ENCODE measurements around the gene PCDH9.
"Not testable (repeated sequence)": the region's sequence is repeated elsewhere in the genome, so short reads cannot be mapped to it uniquely, and the experiment has no call there.

PCDH9 gene

DNA sequence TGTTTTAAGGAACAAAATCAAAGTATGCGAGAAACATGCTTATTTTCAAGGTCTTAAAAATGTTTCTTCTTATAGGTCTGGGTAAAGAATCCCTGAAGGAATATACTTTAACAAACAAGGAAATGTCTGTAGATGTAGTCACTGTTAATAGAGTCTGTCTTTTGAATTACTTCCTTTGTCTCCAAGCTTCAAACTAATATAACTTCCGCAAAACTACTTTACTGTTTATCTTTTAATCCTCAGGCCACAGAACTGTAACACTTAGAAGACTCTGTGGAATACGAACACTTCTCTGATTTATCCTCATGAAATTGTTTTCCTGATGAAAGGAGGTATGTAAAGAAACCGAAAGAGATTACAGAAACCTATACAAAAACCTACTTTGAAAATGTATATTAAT, 316.0 kb downstream of the PCDH9 start:
- no peak for DNase-seq (ENCODE audit: low spot score)

GRCh38 chr13:66911411-66911939, 318.7 kb downstream of the PCDH9 start:
- no peak for DNase-seq (ENCODE audit: low spot score)

DNA sequence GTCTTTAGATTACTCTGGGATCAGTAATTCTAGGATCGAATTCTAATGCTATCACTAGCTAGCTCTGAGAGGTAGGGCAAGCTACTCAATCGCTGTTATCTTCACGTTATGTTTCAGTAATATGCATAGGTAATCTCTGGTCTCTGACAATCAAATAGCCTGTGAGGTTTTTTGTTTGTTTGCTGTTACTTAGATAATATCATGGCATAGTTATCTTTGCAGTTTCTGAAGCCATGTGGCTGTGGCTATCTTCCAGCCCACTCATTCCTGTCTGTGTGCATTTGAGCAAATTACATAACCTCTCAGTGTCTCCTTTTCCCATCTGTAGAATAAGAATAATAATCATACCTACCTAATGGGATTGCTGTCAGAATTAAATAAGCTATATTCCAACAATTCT, 330.2 kb downstream of the PCDH9 start:
- DNase-seq (ENCODE audit: low spot score): no peak

- DNase-seq (ENCODE audit: low spot score): no peak
Measured at GRCh38 chr13:66896933-66897332, 333.2 kb downstream of the PCDH9 start.

GRCh38 chr13:66895780-66896179, 334.4 kb downstream of the PCDH9 start:
- DNase-seq (ENCODE audit: low spot score): no peak

DNA sequence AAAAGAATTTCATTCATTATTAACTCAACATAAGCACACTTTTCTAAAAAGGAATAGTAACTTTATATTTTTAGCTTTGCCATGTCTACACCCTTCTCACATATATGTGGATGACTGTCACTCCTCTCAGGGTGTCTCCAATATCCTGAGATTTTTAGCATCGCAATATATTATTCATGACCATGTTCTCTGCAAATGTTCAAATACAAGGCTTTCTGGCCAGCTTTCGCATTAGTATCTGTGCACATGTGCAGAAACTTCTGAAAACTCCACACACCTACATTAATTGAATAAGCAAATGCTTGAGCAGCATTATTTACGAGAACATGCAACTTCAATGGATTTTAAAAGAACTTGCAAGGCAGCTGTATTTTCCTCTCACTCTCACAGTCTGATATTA, 334.8 kb downstream of the PCDH9 start:
- DNase-seq (ENCODE audit: low spot score): no peak

GRCh38 chr13:66888698-66889097, 341.4 kb downstream of the PCDH9 start:
- DNase-seq (ENCODE audit: low spot score): peak; percentile 6

- DNase-seq (ENCODE audit: low spot score): no peak
Measured at GRCh38 chr13:66887088-66887487, 343.0 kb downstream of the PCDH9 start.

DNA sequence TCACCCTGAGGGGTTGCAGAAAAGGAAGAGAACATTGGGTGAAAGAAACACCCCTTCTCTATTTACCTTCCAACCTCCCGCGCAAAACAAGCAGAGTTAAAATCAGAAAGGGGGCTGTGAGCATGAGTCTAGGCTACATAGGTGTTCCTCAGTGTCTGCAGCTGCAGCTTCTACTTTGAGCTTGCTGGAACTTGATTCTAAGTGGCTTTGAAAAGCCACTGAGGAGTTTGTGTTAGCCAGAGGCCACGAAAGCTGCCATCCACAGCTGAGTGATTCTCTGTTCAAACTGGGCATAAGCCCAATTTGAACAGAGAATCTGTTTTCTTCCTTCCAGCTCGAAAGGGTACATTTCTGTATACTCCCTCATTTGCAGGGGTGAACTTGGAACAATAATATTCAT, 343.9 kb downstream of the PCDH9 start:
- no peak for DNase-seq (ENCODE audit: low spot score)

DNA sequence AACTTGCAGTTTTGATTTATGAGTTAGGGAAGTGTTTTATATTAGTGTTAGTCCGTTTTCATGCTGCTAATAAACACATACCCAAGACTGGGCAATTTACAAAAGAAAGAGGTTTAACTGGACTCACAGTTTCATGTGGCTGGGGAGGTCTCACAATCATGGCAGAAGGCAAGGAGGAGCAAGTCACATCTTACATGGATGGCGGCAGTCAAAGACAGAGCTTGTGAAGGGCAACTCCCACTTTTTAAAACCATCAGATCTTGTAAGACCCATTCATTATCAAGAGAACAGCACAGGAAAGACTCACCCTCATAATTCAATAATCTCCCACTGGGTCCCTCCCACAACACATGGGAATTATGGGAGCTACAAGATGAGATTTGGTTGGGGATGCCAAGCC, 349.0 kb downstream of the PCDH9 start:
- DNase-seq (ENCODE audit: low spot score): not testable (repeated sequence)

DNA sequence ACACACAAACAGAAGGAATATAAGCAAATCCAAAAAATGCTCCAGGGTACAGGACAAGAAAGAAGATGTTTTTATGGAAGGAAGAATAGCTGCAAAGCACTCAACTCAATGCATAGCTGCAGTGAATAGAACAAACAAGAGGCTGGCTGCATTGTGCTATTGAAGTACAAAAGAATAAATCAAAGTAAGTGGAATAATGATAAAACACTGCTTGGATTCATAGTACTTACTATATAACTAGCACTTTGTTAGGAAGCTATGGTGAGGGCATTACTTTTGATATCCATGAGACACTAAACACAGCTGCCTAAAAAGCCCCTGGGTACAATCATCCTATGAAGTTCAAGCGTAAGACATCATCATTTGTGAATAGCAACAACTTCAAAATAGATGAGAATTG, 350.1 kb downstream of the PCDH9 start:
- DNase-seq (ENCODE audit: low spot score): no peak

DNA sequence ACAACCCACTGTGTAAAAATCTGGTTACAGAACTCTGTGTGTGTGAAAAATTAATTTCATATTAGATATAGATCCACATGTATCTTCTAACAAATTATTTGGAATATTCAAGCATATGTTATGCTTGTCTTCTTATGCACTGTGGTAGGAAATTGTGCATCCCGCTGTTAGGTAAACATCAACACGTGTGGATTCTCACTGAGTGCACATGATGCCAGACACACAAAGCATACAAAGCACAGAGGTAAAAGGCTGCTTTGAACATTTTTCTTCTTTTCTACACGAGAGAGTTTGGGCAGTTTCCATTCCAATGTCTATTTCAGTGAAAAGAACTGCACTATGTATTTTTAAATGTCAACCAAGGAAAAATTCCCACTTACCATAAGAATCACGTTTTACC, 354.9 kb downstream of the PCDH9 start:
- DNase-seq (ENCODE audit: low spot score): no peak

GRCh38 chr13:66864627-66865026, 365.5 kb downstream of the PCDH9 start:
- no peak for DNase-seq (ENCODE audit: low spot score)

DNA sequence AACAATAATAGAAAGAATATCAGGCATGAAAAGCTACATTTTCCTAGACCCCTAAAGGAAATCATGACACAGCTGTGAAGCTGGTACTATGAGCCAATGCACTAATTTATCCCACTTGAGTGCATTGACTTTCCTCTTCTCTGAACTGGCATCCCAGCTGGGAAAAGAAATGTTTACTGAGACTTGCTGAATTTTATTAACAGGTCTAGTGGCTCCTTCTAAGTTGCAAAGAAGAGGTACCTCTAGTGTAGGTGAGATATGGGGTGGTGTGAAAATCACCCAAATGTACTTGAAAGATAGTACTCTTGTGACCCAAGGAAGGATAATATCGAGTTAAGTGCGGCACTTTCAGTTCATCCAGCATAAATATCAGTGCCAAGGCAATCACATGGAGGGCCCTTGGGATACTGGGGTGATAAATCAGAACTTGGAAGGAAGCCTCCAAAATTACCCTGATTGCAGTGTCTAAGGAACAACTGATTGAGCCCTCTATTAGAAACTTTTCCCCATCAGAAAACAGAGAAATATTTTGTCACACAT, 369.2 kb downstream of the PCDH9 start:
- no peak for DNase-seq (ENCODE audit: low spot score)

GRCh38 chr13:66859934-66860877, 369.9 kb downstream of the PCDH9 start:
- DNase-seq (ENCODE audit: low spot score): no peak

DNA sequence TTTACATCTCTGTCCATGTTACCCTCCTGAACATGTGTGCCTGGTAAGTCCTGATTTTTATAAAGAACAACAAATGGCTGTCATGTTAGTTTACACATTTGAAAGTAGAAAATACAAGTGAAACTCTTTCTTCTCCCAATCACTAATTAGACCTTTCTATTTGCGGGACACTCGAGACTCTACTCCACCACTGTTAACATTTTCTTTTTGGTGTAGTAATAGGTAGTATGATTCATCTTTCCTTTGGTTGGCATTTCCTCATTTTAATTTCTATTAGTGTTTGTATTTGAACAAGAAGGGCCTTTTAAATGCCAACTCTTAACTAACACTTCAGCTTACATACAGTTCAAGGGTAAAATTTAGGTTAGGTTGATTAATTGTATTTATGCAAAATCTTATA, 371.1 kb downstream of the PCDH9 start:
- DNase-seq (ENCODE audit: low spot score): no peak

DNA sequence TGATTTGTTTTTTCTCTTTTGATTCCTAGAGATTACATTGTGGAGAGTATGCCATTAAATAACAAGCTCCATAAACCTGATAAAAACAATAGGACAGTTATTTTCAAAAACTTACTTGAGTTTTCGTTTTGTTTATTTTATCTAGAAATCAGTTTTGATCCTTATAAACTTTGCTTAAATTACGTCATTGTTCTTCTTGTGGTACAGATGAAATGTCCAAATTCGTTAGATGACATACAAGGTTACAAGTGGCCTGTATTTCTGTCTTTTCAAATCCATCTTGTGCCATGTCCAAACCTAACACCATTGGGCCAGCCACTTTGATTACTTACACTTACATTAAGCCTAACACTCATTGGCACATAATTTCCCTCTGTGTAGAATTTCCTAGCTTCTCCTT, 372.0 kb downstream of the PCDH9 start:
- DNase-seq (ENCODE audit: low spot score): no peak

DNA sequence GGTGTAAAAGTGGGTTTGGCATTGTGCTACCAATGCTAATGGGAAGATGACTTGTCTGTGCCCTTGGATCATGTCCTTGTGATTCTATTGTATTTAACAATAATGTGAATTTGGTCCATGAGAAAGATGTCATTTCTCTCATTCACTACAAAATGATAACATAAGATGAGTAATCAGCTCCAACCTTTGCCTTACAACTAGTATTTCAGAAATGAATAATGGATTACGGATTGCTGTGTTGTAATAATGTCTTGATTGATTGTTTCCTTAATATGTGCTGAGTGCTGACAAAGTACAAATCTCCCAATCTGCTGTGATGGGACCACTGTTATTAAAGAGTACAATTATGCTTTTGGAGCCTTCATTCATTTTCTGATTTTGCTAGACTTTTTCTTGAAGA, 375.0 kb downstream of the PCDH9 start:
- no peak for DNase-seq (ENCODE audit: low spot score)

DNA sequence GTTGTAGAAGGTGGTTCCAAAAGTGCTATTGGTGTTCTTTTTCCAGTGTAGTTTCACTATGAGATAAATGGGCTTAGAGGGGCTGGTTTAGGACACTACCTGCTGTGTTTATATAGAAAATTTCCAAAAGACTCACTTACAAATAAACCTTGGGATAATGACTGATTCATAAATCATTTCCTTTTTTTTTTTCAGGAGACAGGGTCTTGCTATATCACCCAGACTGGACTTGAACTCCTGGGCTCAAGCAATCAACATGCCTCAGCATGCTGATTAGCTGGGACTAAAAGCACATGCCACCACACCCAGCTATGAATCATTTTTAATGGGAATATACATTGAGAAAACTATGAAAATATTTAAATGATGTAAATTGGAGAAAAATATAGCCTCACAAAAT, 376.6 kb downstream of the PCDH9 start:
- no peak for DNase-seq (ENCODE audit: low spot score)

DNA sequence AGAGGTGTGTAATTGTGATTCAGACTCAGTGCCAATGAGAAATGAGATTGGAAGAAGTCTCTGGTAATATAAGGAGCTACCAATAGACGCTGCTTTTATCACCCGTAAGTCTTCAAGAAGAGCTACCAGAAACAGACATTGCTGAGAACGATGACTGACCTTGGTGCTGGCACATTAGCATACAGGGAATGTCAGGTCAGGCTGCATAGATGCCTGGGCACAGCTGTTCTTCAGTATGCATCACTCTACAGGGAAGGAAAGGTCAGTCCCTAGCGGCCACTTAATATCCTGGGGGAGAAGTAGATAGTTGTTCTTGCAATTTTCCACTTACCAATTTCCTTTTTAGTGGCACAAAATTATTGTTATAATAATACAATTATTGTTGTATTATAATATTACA, 380.4 kb downstream of the PCDH9 start:
- DNase-seq (ENCODE audit: low spot score): no peak

DNA sequence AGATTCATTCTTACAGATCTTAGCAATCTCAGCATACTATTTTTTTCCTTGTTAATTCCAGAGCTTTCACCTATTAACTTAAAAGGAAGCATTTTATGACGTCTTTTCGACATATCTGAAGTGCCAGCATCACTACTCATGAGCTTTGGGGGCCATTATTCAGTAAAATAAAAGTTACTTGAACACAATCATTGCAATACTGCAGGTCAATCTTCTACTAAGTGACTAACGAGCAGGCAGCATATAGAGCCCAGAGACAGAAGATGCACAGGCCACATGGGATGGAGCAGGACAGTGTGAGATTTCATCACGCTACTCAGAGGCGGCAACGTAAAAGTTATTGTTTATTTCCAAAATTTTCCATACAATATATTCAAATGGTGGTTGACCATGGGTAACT, 382.6 kb downstream of the PCDH9 start:
- no peak for DNase-seq (ENCODE audit: low spot score)

DNA sequence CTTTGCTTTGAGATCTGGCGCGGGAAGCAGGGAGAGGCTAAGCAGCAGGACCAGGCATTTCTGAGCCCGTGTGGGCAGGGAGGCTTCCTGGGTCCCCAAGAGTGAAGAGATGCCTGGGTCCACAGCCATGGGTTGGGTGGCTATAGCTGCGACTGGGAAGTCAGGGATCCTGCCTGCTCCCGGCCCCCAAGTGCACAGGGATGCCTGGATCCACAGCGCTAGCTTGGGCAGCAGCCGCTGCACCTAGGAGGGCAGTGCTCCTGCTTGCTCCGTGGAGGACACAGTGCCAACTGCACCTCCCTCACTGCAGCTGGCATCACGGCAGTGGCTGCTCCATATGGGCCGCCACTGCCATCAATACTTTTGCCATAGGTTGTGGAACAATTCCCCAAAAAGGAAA, 384.7 kb downstream of the PCDH9 start:
- DNase-seq (ENCODE audit: low spot score): no peak

DNA sequence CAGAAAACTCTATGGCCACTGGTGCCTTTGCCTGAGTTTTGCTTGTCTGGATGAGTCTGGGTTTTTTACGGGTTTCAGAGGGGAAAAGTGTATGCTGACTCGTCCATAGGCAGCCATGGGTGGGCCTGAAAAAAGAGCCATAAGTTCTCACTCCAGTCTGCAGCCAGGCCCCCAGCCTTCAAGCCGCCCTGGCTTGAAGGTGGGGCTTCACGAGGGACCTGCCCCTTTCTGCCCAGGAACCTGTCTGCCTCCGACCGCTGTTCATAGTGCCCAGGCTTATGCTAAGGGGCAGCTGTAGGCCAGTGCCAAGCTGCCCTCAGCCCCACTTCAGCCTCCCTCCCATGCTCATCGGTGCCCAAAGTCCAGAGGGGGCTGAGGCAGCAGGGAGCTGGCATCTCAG, 385.2 kb downstream of the PCDH9 start:
- DNase-seq (ENCODE audit: low spot score): no peak

GRCh38 chr13:66842766-66843165, 387.4 kb downstream of the PCDH9 start:
- DNase-seq (ENCODE audit: low spot score): no peak

Data from HuH-7 (cell line).